Kidney epithelial cell (primary cell): ENCODE measurements around the gene ZNF609. TPM values are rescaled to one million over a fixed set of nuclear protein-coding genes. Genes with fewer than 3 reads are reported as not detected.

Experiments
- DNase-seq: peaks from one replicate; pipeline ENCODE4 v3.0.0-alpha.2; 2010; ENCODE audit warnings: low read depth
- H3K27me3 ChIP-seq: 2 replicates; pipeline ENCODE4 v1.6.0; 2011; ENCODE audit warnings: low read length; ENCODE audit not compliant: control insufficient read depth, insufficient read depth
- H3K36me3 ChIP-seq: 2 replicates; pipeline ENCODE4 v1.5.1; 2011; ENCODE audit warnings: low read length; ENCODE audit not compliant: control insufficient read depth, insufficient read depth
- H3K4me3 ChIP-seq: 2 replicates; pipeline ENCODE4 v1.5.1; 2011; ENCODE audit warnings: low read depth, mild to moderate bottlenecking, control low read depth, low read length
- total RNA-seq: library from RNA; depleted of rRNA; stranded (reverse); fragments of >200 nt; gene quantifications from 2 replicates; pipeline ENCODE4 v1.2.3, GENCODE V29; 2015
- TF ChIP-seq, protein P1 (sequence below): IDR thresholded peaks from 2 replicates; pipeline ENCODE4 v1.5.1; 2011; ENCODE audit warnings: mild to moderate bottlenecking, moderate library complexity, low read length, control low read depth, inconsistent platforms; ENCODE audit not compliant: insufficient read depth, poor library complexity, severe bottlenecking

The ZNF609 gene
- total RNA-seq, 1 donor from 2014 or later, result 18.4 TPM

- Histone ChIP-seq H3K36me3 (no peaks in the 10 kb centered on the region), H3K4me3 (no peak overlapping the region), H3K27me3 (no peaks in the 10 kb centered on the region)
- TF ChIP-seq, protein P1, sequence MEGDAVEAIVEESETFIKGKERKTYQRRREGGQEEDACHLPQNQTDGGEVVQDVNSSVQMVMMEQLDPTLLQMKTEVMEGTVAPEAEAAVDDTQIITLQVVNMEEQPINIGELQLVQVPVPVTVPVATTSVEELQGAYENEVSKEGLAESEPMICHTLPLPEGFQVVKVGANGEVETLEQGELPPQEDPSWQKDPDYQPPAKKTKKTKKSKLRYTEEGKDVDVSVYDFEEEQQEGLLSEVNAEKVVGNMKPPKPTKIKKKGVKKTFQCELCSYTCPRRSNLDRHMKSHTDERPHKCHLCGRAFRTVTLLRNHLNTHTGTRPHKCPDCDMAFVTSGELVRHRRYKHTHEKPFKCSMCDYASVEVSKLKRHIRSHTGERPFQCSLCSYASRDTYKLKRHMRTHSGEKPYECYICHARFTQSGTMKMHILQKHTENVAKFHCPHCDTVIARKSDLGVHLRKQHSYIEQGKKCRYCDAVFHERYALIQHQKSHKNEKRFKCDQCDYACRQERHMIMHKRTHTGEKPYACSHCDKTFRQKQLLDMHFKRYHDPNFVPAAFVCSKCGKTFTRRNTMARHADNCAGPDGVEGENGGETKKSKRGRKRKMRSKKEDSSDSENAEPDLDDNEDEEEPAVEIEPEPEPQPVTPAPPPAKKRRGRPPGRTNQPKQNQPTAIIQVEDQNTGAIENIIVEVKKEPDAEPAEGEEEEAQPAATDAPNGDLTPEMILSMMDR, result no peak
- no peak for DNase-seq
Observed at GRCh38 chr15:64690578-64691296, 230.4 kb downstream of the ZNF609 start.

DNA sequence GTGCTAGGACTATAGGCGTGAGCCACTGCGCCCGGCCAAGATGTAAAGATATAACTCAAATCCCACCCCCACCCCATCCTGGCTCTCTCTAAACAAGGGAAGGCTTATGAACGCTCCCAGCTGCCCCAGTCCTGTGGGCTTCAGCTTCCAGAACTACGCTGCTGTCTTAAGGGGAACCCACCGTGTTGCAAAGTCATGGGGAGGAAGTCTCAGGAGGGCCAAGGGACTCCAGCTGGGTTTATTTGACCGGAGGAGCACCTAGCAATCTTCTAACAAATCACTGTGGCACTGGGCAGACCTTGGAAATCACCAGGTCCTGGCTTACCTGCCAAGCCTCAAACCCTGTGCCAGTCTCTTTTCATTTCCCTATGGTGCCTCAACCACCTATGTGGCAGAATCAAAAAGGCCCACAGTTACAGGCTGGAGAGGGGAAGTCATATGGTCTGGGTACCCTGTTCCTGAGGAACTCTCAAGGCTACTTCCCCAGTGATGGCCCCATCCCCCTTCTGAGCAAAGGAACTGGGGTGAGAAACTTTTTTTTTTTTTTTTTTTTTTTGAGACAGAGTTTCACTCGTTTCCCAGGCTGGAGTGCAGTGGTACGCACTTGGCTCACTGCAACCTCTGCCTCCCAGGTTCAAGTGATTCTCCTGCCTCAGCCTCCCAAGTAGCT is 231.7 kb downstream of the ZNF609 start:
- TF ChIP-seq, protein P1, result no peak
- no peak for DNase-seq
- Histone ChIP-seq H3K27me3 (no peaks in the 10 kb centered on the region), H3K36me3 (no peaks in the 10 kb centered on the region), H3K4me3 (no peak overlapping the region)

DNA sequence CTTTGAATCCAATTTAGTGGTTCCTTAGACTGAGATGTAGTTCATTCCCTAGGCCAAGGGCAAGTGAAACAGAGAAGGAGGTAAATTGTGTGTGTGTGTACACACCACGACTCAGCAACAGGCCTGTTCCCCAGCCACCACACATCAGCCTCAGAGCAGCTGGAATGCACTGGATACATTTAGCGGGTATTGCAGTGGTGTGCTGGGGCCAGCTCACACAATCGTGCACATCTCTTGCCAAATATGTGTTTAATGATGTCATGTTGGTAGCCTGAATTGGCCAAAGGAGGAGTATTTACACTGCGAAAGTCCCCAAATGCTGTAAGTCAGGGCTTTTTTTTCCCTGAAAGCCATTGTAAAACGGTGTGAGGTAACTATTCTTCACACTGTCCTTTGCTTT is 232.8 kb downstream of the ZNF609 start:
- Histone ChIP-seq H3K4me3 (no peak overlapping the region), H3K36me3 (no peaks in the 10 kb centered on the region), H3K27me3 (no peaks in the 10 kb centered on the region)
- TF ChIP-seq, protein P1, result no peak
- DNase-seq, result no peak

DNA sequence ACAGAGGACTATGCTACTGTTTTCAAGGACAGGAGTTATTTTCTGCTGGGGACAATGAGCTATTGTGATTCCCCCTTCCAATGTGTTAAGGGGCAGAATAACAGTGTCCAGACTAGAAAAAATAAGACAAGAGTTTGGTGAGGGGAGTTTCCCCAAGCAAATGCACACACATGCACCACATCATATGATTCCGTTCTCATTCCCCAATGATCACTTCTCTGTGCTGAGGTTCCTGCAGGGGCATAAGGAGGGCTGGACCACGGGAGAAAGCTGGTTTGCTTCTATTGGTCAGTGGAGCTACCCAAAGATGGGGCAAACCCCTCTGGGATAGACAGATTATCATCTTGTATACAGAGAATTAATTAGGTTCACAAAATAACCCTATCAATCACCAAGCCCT is 234.4 kb downstream of the ZNF609 start:
- no peak for DNase-seq
- TF ChIP-seq, protein P1, result no peak
- H3K27me3 ChIP-seq, result no peaks in the 10 kb centered on the region
- no peaks in the 10 kb centered on the region for H3K36me3 ChIP-seq
- H3K4me3 ChIP-seq, result no peak overlapping the region

- TF ChIP-seq, protein P1, result no peak
Observed at GRCh38 chr15:64695561-64695992, 235.2 kb downstream of the ZNF609 start.

More at GRCh38 chr15:64695561-64695992, 235.2 kb downstream of the ZNF609 start:
- Histone ChIP-seq H3K4me3 (no peak overlapping the region), H3K36me3 (no peaks in the 10 kb centered on the region), H3K27me3 (no peaks in the 10 kb centered on the region)
- no peak for DNase-seq
